ENCODE measurements around the gene CNTNAP5. TPM values are rescaled to one million over a fixed set of nuclear protein-coding genes. Genes with fewer than 3 reads are reported as not detected.

CNTNAP5 gene
- total and polyA plus RNA-seq, 2 donors from 2014 or later, result 0.50 TPM; not detected in 1

- H3K27ac ChIP-seq (ENCODE audit: low read depth in 2 of 2, low read length in 2 of 2), result no peak overlapping the region
- H3K36me3 ChIP-seq (ENCODE audit: control insufficient read depth in 2 of 3, insufficient read depth in 3 of 3, low read length in 3 of 3), result no peaks in the 10 kb centered on the region
- FAIRE-seq (no peak), DNase-seq (no peak)
- H3K9me3 ChIP-seq (ENCODE audit: control insufficient read depth in 2 of 3, insufficient read depth in 1 of 3, low read length in 3 of 3), result no peaks in the 10 kb centered on the region
- TF ChIP-seq CTCF (IDR thresholded peaks at IDR 0.05; ENCODE audit: borderline replicate concordance, extremely low read depth, insufficient read depth), result no peak
- no peak overlapping the region for H3K4me3 ChIP-seq (ENCODE audit: low read length in 3 of 3)
- no peak overlapping the region for H3K9ac ChIP-seq (ENCODE audit: low read length in 3 of 3)
- no peaks in the 10 kb centered on the region for H3K4me1 ChIP-seq (ENCODE audit: control insufficient read depth in 2 of 3, insufficient read depth in 2 of 3, low read depth in 1 of 3, low read length in 3 of 3)
- H3K27me3 ChIP-seq (ENCODE audit: control insufficient read depth, insufficient read depth, low read length), result no peaks in the 10 kb centered on the region
- intact Hi-C loops (cut with DNase I), result no loop called here
These were observed 653.0 kb downstream of the CNTNAP5 start for GRCh38 chr2:124678043-124678442.

GRCh38 chr2:124683536-124684428 lies 658.7 kb downstream of the CNTNAP5 start:
- no peak for TF ChIP-seq CTCF (IDR thresholded peaks at IDR 0.05; ENCODE audit: borderline replicate concordance, extremely low read depth, insufficient read depth)
- DNase-seq, result no peak
- no peak overlapping the region for H3K9ac ChIP-seq (ENCODE audit: low read length in 3 of 3)
- H3K4me1 ChIP-seq (ENCODE audit: control insufficient read depth in 2 of 3, insufficient read depth in 2 of 3, low read depth in 1 of 3, low read length in 3 of 3), result no peaks in the 10 kb centered on the region
- no peaks in the 10 kb centered on the region for H3K27me3 ChIP-seq (ENCODE audit: control insufficient read depth, insufficient read depth, low read length)
- no peak overlapping the region for H3K27ac ChIP-seq (ENCODE audit: low read depth in 2 of 2, low read length in 2 of 2)
- FAIRE-seq, result no peak
- no peaks in the 10 kb centered on the region for H3K36me3 ChIP-seq (ENCODE audit: control insufficient read depth in 2 of 3, insufficient read depth in 3 of 3, low read length in 3 of 3)
- H3K4me3 ChIP-seq (ENCODE audit: low read length in 3 of 3), result no peak overlapping the region
- intact Hi-C loops (cut with DNase I), result no loop called here
- peaks cover 0 to under 1% (median 0%) of the 10 kb centered on the region in 3 donors for H3K9me3 ChIP-seq (ENCODE audit: control insufficient read depth in 2 of 3, insufficient read depth in 1 of 3, low read length in 3 of 3)

GRCh38 chr2:124689348-124689747 lies 664.3 kb downstream of the CNTNAP5 start:
- H3K4me1 ChIP-seq (ENCODE audit: control insufficient read depth in 2 of 3, insufficient read depth in 2 of 3, low read depth in 1 of 3, low read length in 3 of 3), result no peaks in the 10 kb centered on the region
- peaks cover 0 to 12% (median 0%) of the 10 kb centered on the region in 3 donors for H3K9me3 ChIP-seq (ENCODE audit: control insufficient read depth in 2 of 3, insufficient read depth in 1 of 3, low read length in 3 of 3)
- TF ChIP-seq CTCF (IDR thresholded peaks at IDR 0.05; ENCODE audit: borderline replicate concordance, extremely low read depth, insufficient read depth), result no peak
- DNase-seq, result no peak
- H3K4me3 ChIP-seq (ENCODE audit: low read length in 3 of 3), result no peak overlapping the region
- no peaks in the 10 kb centered on the region for H3K36me3 ChIP-seq (ENCODE audit: control insufficient read depth in 2 of 3, insufficient read depth in 3 of 3, low read length in 3 of 3)
- intact Hi-C loops (cut with DNase I), result no loop called here
- H3K27ac ChIP-seq (ENCODE audit: low read depth in 2 of 2, low read length in 2 of 2), result no peak overlapping the region
- no peaks in the 10 kb centered on the region for H3K27me3 ChIP-seq (ENCODE audit: control insufficient read depth, insufficient read depth, low read length)
- no peak for FAIRE-seq
- no peak overlapping the region for H3K9ac ChIP-seq (ENCODE audit: low read length in 3 of 3)
